Embryonic facial prominence (tissue), 1 donor: Measurements from ENCODE around the gene CD34.

ENCODE experiments used
- DNase-seq: peaks from one replicate; pipeline ENCODE4 v3.0.0-alpha.2; 2016; ENCODE audit errors: extremely low spot score

Gene CD34

GRCh38 chr1:207875532-207875931 lies 35.4 kb downstream of the CD34 start:
- DNase-seq, result no peak

DNA sequence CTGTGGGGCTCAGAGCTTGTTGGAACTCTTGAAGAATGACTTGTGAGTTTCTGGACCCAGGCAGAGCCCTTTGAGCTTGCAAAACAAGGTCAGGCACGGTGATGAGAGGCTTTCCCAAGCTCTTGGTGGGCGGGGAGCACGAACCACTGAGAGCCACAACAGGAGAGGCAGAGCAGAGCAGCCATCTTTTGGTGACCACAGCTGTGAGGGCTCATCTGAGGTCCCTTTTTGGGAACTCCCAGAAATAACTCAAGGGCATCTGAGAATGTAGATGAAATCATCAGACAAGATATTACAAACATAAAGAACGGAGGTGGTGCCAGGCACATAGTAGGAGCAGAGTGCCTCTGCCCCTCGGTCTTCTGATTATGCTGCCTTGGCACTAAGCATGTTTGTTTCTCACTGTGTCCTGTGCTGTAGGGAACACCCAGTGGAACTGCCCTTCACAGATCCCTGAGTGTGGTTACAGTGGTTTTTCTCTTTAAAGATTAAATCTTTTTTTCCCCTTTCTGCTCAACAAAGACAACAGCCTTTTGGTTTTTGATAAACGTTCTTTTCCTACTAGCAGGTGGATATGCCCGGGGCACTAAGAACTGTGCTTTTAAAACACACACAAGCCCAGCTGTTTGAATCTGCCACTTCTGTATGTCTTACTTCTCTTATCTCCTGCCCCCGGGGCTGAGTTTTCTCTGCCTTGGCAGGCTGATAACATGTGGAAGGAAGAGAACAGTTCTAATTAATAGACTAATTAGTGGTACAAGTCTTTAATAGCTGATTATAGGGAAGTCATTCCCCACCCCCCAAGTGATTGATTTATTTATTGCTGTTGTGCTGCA lies 37.7 kb downstream of the CD34 start:
- DNase-seq, result no peak

DNA sequence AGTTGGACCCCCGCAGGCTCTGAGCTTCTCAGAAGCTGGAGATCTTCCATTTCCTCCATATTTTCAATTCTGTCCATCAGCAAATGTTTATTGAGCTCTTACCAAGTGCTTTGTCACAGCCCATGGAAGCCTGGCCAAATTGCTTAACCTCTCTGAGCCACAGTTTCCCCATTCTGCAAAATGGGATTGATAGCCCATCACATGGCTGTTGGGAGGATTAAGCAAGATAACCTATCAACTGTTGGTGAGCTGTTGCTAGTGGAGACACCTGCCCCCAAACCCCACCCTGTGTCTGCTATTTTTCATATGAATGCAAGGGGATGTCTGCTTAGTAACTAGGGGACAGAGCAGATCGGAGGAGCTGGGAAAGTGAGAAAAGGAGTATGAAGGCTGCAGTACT lies 38.3 kb downstream of the CD34 start:
- no peak for DNase-seq

- no peak for DNase-seq
These were observed 39.7 kb downstream of the CD34 start for GRCh38 chr1:207871117-207871649.

GRCh38 chr1:207870306-207871031 lies 40.5 kb downstream of the CD34 start:
- DNase-seq, result no peak

DNA sequence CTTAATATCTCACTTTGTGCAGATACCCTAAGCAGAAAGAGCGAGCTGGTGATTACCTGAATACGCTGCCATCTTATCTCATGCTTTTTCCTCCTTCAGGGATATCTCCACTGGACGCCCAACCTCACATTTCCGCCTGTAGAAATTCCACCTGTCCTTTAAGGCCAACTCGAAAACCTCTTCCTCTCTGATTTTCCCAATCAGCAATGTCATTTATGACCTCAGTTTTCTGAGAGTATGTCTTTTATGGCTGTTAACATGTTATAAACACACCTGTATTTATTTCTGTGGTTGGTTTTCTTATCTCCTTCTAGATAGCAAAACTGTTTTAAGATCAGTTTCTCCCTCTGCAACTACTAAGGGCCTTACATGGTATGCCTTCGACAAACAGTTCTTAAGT lies 41.1 kb downstream of the CD34 start:
- no peak for DNase-seq

DNA sequence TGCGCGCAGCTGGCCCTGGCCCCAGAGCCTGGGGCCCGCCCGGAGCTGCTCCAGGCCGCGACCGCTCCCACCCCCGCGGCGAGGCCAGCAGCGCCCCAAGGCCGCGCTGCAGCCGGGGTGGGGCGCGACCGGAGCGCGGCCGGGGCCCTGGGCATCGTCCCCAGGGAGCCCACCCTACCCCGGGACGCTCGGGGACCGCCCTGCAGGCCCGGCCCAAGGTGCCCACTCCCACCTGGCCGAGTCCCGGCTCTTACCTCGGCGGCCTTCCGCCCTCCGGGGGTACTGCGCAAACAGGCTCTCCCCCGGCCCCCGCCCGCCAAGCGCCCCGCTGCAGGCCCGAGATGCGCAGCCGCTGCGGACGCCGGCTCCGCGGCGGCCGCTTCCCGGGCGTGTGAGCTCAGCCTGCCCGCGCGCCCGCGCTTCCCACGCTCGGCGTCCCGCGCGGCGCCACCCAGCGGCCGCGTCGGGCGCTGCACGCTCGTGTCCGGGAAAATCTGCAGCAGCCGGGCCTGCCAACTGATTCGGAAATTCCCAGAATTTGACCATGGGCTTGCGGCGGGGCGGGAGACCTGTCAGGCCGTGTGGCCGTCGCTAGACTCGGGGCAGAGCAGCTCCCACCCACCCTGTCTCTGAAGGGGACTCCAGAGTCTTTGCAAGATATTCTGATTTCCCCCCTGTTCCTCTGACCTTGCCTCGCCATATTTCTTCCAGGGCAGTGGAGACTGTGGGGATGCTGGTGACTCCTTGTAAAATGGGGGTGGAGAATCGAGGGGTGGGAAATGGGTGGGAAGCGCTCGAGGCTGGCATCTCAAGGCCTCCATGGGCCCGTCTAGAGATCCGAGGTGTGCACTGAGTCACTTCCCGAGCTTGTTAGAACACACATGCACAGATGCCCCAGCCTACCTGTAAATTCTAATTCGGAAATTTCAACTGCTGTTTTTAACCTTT lies 41.9 kb downstream of the CD34 start:
- DNase-seq, result no peak

DNA sequence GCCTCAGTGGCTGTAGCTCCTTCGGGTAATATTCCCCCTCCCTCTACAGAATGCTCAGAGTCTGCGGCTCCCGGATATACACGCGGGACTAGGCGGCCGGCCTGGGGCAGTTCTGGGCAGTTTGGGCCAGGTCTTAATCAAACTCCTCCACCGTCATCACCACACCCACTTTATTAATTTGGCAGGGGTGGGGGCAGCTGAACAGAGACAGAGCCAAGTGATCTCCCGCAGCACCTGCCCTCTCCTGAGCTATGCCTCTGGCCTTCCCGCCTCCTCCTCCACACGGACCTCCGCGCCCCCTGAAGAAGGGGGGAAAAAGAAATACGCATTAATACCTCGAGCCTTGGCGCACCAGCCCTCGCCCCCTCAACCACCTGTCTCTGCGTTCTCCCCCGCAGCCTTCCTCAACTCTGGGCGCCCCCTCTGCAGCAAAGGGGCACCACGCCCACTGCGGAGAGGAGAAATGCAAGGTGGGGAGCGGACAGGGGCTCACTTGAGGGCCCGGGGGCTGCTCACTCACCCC lies 42.6 kb downstream of the CD34 start:
- DNase-seq, result no peak

GRCh38 chr1:207867136-207868109 lies 43.5 kb downstream of the CD34 start:
- no peak for DNase-seq

DNA sequence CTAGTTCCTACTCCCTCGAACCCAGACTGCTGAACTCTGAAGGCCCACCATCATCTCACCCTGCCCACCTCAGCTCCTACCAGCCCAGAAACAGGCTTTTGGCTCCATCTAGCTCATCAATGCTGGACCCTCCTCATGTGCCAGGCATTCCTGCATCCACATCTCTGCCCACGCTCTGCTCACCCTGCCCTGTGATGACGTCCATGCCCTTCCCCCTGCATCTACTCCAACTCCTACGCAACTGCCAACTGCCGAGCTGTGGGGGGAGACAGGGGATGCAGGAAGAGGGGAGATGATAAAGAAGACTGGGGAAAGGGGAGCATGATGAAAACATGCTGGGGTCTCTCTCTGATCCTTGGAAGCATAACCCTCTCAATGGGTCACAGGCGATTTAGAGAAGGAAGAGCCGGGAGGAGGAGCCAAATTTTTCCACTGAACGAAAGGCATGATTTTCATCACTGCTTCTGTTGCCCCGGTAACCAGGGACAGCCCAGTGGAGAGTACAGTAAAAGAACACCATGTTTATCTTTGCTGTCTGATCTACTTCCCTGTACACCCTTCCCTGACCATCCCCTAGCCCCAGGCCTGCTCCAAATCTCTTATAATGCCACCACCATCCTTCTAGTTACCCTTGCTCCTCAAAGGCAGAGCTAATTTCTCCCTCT lies 44.3 kb downstream of the CD34 start:
- DNase-seq, result no peak

GRCh38 chr1:207863893-207864535 lies 46.9 kb downstream of the CD34 start:
- DNase-seq, result no peak

DNA sequence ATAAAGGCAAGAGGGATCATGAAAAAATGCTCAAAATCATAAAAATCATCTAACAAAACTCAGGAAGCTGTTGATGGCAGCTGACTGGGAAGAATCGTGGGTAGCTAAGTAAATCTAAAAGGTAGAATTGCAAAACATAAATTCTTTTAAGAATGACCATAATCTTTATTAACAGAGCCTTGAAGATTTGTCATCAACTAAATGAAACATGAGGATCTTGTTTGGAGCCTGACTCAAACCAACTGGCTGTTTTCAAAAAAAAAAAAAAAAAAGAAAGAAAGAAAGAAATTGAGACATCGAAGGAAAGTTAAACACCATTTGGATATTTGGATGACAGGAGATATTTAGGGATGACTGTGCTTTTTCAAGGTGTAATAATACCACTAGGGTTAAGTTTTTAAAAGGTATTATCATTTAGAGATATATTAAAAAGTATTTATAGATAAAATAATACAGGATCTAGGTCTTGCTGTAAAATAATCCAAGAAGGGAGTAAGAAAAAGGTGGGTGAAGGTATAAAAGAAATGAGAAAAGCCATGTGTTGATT lies 48.6 kb downstream of the CD34 start:
- no peak for DNase-seq

DNA sequence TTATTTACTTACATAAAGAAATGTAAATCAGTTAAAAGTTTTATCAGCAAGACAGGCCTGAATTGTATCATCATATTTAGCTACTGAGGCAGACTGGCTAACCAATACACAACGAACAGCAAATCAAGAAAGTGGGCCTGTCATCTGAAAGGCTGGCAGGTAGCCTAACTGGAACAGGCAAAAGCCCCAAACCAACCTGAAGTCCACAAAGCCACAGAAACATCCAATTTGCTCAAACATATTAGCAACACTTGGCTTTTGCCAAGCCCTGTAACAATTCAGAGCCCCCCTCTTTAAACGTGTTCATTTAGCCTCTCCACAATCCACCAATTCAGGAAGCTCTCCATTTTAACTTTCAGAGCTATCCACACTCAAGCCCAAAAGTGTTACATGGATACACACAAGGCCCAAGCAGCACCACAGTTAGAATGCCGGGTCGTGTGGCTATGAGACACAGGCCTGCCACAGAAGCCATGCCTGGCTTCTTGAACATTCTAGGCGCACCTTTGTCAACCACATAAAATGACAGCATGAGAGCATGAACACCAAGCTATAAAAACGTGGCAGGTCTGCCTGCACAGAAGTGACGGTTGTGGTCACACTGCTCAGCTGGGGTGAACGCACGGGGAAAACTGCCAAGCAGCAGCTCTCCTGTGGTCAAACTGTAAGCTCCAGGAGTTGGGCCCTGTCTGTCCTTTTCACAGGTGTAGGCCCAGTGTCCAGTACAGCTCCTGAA lies 49.3 kb downstream of the CD34 start:
- DNase-seq, result no peak

GRCh38 chr1:207860531-207860930 lies 50.4 kb downstream of the CD34 start:
- DNase-seq, result no peak

DNA sequence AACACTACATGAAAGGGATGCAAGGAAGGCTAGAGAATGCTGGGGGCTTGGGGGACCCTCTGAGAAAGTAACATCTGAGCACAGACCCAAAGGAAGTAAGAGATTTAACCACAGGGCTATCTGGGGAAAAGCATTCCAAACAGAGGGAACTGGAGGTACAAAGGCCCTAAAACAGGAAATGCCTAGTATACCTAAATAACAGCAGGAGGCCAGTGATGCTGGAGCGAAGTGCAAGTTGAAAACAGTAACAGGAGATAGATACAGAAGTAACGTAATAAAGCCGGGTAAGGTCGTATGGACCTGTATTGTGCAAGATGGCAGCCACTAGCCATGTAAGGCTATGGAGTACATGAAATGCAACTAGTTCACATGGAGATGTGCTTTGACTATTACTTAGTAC lies 52.1 kb downstream of the CD34 start:
- DNase-seq, result no peak

- no peak for DNase-seq
These were observed 52.6 kb downstream of the CD34 start for GRCh38 chr1:207858281-207858680.

GRCh38 chr1:207857447-207857846 lies 53.5 kb downstream of the CD34 start:
- no peak for DNase-seq

- no peak for DNase-seq
These were observed 54.5 kb downstream of the CD34 start for GRCh38 chr1:207856276-207857023.
